ENCODE measurements around the gene GATAD1.

GRCh38 chr7:92448205-92448747 is 994 bp downstream of the GATAD1 start:
- TF ChIP-seq CTCF (IDR thresholded peaks at IDR 0.05; ENCODE audit: insufficient read depth, low read length) (peak; percentile 43), REST (IDR thresholded peaks at IDR 0.05; ENCODE audit: insufficient replicate concordance, low read depth) (no peak)
